BJ (cell line): Measurements from ENCODE around the gene DGKG. TPM values are rescaled to one million over a fixed set of nuclear protein-coding genes. Genes with fewer than 3 reads are reported as not detected.

Experiments used
- CTCF ChIA-PET: fragments of 350-600 bp; formaldehyde crosslinking; extraction: SDS; loops from one replicate; lab custom pipeline; 2021; ENCODE audit warnings: antibody characterized with exemption, inconsistent platforms; lab: Yijun Ruan, JAX
- POLR2A ChIA-PET: fragments of 300-600 bp; sonication (Branson Sonifier 250); formaldehyde crosslinking; extraction: SDS; loops from one replicate; lab custom pipeline; 2021; ENCODE audit warnings: antibody characterized with exemption; lab: Charles Lee
- DNase-seq: peaks from one replicate; pipeline ENCODE4 v3.0.0-alpha.2; 2011; ENCODE audit warnings: low read depth
- H3K27me3 ChIP-seq: 2 replicates; pipeline ENCODE4 v1.6.0; 2011; ENCODE audit warnings: low read length; ENCODE audit not compliant: control insufficient read depth, insufficient read depth
- H3K36me3 ChIP-seq: 2 replicates; pipeline ENCODE4 v1.5.1; 2011; ENCODE audit warnings: low read length; ENCODE audit not compliant: control insufficient read depth, insufficient read depth
- H3K4me3 ChIP-seq: 2 replicates; pipeline ENCODE4 v1.5.1; 2011; ENCODE audit warnings: low read depth, mild to moderate bottlenecking, control low read depth, low read length
- CTCF ChIP-seq: IDR thresholded peaks from 2 replicates; pipeline ENCODE4 v1.5.1; 2011; ENCODE audit warnings: low read depth, mild to moderate bottlenecking, control low read depth, inconsistent platforms, low read length, moderate library complexity; ENCODE audit not compliant: insufficient read depth
- polyA plus RNA-seq: library from polyadenylated mRNA; depleted of rRNA; stranded (reverse); fragments of >200 nt; gene quantifications from 2 replicates; pipeline ENCODE4 v1.2.3, GENCODE V29; 2011

The DGKG gene
- polyA plus RNA-seq, 1 experiment, result not detected

GRCh38 chr3:186200726-186201125 is 161.3 kb downstream of the DGKG start:
- CTCF ChIA-PET, result no interaction called here
- DNase-seq, result no peak
- POLR2A ChIA-PET, result no interaction called here

GRCh38 chr3:186198442-186198841 is 163.6 kb downstream of the DGKG start:
- CTCF ChIA-PET, result interaction anchor here (0.6 to 1.2 kb wide), 2 partner anchors 12 to 464 kb away, joined by 3 read pairs; no protein-coding TSS in a partner anchor
- no peak for DNase-seq
- no peak overlapping the region for H3K4me3 ChIP-seq
- TF ChIP-seq CTCF, result no peak
- POLR2A ChIA-PET, result no interaction called here
- peaks cover 11% of the 10 kb centered on the region for H3K27me3 ChIP-seq
- H3K36me3 ChIP-seq, result no peaks in the 10 kb centered on the region

More at GRCh38 chr3:186200726-186201125, 161.3 kb downstream of the DGKG start:
- H3K27me3 ChIP-seq, result peaks cover 2% of the 10 kb centered on the region; the same call in 1 of the 2 replicates
- no peak for TF ChIP-seq CTCF
- H3K4me3 ChIP-seq, result no peak overlapping the region
- no peaks in the 10 kb centered on the region for H3K36me3 ChIP-seq

- no peak for DNase-seq
- ChIA-PET POLR2A (no interaction called here), CTCF (no interaction called here)
- no peak for TF ChIP-seq CTCF
- Histone ChIP-seq H3K4me3 (no peak overlapping the region), H3K27me3 (peaks cover 20% of the 10 kb centered on the region), H3K36me3 (no peaks in the 10 kb centered on the region)
Observed at GRCh38 chr3:186194451-186194811, 167.6 kb downstream of the DGKG start.

GRCh38 chr3:186193534-186194450 is 168.2 kb downstream of the DGKG start:
- Histone ChIP-seq H3K27me3 (peaks cover 20% of the 10 kb centered on the region), H3K4me3 (no peak overlapping the region), H3K36me3 (no peaks in the 10 kb centered on the region)
- DNase-seq, result no peak
- POLR2A ChIA-PET, result no interaction called here
- TF ChIP-seq CTCF, result no peak
- CTCF ChIA-PET, result no interaction called here

GRCh38 chr3:186192823-186193222 is 169.2 kb downstream of the DGKG start:
- no peaks in the 10 kb centered on the region for H3K36me3 ChIP-seq
- POLR2A ChIA-PET, result no interaction called here
- peaks cover 20% of the 10 kb centered on the region for H3K27me3 ChIP-seq
- no peak for DNase-seq
- H3K4me3 ChIP-seq, result no peak overlapping the region
- CTCF ChIA-PET, result no interaction called here
- no peak for TF ChIP-seq CTCF
